Fibroblast of peridontal ligament (primary cell): ENCODE results near the gene MTG1.
A peak's percentile ranks its signal among the peaks of the same experiment; 100 is the strongest.
"Not testable (repeated sequence)": the region's sequence is repeated elsewhere in the genome, so short reads cannot be mapped to it uniquely, and the experiment has no call there.

Experiments
- DNase-seq: peaks from one replicate; pipeline ENCODE4 v3.0.0-alpha.2; 2010; ENCODE audit errors: extremely low read depth

Gene MTG1

DNA sequence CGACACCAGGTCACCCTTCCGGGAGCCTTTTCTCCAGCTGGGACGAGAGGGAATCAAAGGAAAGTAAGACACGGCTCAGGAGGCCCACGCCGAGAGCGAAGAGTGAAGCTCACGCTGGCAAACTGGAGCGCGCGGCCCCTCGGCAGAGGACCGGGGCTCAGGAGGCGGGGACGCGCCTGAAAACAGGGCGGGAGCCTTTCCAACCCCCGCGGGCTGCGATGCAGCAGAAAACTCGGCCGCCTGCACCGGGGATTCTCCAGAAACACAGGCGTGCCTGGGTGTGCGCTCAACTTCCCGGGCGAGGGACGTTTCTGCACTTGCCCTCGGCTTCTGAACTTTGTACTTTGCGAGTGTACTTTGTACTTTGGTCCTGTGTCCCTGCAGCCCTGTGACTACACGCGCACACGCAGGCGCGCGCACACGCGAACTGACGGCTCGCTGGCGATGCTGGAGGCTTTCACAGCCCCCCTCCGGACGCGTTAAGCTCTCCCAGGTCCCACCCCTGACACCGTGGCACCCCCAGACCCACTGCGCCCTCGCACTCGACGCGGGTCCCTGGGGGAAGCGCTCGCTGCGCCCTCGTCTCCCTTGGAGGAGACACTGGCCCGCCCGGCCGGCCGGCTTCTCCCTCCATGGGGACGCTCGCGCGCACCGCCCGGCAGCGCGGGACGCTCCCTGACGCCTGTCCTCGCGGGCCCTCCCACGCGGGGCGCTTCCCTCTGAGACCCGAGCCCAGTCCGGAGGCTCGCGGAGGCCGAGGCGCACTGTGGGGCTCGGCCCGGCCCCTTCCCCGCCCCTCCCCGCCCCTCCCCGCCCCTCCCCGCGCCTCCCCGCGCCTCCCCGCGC is 15.5 kb upstream of the MTG1 start:
- peak; percentile 35 for DNase-seq

DNA sequence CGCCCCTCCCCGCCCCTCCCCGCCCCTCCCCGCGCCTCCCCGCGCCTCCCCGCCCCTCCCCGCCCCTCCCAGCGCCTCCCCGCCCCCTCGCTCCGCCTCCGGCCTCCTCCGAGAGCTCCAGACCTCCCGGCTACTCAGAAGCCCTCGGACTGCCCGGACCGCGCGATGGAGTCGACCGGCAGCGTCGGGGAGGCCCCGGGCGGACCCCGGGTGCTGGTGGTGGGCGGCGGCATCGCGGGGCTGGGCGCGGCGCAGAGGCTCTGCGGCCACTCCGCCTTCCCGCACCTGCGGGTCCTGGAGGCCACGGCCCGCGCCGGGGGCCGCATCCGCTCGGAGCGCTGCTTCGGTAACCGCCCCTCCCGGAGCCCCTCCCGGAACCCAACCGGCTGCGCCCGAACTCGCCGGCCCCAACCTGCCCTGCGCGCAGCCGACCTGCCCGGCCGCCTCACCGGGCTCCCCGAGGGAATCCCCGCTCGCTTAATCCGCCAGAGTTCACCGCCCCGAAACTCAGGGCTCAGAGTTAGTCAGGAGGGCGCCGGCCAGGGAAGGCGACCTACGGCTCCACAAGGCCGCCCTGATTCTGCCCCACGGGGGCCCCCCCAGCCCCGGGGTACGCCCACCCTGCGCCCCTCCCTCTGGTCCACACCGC is 14.7 kb upstream of the MTG1 start, which contains the start of gene PAOX:
Gene PAOX, plus strand, starts transcription at position 111 of the 649 bp plus-strand sequence. Its CDS starts 55 bp downstream, at position 166.
- DNase-seq = peak; percentile 48

GRCh38 chr10:133379801-133380666 is 13.9 kb upstream of the MTG1 start:
- no peak for DNase-seq

DNA sequence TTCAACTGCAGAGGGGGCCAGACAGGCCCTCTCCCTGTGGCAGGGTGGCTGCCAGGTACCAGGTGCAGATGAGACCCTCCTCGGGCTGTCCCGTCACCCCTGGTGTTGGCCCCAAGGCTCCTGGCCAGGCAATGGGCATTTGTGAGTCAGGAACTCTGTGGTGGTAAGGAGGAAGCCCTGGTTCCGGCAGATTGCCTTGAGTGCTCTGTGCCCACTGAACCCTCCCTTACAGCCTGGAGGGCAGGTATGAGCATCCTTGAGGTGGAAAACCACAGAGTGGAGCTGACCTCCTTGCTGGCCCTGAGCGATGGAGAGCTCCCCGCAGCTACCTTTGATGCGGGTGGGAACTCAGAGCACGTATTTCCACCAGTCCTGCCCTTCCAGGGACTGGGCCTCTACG is 12.9 kb upstream of the MTG1 start:
- no peak for DNase-seq

DNA sequence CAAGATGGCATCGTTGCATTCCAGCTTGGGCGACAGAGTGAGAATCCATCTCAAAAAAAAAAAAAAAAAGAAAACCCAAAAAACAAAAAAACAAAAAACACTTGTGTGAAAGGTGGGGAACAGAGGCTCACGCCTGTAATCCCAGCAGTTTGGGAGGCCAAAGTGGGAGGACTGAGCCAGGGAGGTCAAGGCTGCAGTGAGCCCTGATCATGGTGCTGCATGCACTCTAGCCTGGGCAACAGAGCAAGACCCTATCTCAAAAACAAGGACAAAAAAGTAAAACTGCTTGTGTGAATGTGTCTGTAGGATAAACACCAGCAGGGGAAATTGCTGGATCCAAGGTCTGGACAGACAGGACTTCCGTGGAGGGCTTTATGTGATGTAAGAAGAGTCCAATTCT is 10.4 kb upstream of the MTG1 start:
- DNase-seq = no peak

DNA sequence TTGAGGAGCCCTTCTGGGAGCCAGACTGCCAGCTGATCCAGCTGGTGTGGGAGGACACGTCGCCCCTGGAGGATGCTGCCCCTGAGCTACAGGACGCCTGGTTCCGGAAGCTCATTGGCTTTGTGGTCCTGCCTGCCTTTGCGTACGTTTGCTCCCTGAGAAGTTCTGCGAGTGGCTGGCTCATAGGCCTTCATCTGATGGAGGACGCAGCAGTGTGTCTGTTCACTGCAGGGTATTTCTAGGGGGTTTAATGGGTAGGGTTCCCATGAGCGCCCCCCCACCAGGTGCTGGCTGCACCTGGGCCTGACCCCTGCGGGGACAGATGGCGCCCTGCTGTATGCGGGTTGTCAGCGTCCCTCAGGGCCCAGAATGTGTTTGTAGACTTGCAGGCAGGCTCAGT is 9.9 kb upstream of the MTG1 start:
- DNase-seq = no peak

DNA sequence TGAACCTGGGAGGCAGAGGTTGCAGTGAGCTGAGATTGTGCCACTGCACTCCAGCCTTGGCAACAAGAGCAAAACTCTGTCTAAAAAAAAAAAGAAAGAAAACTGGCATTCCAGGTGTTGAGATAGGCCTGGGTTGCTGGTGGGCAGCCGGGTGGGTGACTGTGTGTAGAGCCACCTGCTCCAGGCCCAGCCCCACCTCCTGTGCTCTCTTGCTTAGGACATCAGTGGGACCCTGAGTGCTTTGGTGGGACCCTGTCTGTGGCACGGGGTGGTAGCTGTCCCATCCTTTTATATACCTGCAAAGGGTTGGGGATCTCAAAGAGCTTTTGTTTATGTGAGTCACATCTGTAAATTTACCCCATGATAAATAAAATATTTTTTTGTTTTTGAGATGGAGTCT is 8.7 kb upstream of the MTG1 start:
- no peak for DNase-seq

DNA sequence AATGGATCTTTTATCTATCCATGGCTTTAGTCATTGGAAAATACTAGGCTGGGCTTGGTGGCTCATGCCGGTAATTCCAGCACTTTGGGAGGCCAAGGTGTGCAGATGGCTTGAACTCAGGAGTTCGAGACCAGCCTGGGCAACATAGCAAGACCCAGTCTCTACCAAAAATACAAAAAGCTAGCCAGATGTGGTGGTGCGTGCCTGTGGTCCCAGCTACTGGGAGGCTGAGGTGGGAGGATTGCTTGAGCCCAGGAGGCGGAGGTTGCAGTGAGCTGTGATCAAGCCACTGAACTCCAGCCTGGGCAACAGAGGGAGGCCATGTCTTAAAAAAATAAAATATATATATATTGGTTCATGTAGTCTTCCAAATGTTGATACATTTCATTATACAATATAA is 7.0 kb upstream of the MTG1 start:
- DNase-seq = not testable (repeated sequence)

DNA sequence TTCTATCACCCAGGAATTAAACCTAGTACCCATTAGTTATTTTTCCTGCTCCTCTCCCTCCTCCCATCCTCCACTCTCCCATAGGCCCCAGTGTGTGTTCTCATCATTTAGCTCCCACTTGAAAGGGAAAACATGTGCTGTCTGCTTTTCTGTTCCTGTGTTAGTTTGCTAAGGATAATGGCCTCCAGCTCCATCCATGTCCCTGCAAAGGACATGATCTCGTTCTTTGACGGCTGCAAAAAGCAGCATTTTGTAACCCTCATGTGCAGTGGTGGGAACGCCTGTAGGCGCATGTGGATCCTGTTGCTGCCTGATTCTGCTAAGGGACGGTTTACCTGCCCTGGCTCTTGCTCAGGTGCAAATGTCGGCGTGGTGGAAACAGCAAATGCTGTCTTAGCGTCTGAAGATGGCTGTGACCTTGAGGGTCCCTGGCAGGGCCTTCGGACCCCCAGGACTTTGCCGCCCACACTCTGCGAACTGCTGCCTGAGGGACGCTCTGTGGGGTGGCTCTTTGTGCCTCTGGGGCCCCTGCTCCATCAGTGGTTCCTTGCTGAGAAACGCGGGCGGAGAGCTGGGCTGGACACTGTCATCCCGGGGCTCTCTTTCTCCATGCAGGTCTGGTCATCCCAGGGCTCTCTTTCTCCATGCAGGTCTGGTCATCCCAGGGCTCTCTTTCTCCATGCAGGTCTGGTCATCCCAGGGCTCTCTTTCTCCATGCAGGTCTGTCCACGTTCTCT is 5.6 kb upstream of the MTG1 start:
- DNase-seq = no peak

DNA sequence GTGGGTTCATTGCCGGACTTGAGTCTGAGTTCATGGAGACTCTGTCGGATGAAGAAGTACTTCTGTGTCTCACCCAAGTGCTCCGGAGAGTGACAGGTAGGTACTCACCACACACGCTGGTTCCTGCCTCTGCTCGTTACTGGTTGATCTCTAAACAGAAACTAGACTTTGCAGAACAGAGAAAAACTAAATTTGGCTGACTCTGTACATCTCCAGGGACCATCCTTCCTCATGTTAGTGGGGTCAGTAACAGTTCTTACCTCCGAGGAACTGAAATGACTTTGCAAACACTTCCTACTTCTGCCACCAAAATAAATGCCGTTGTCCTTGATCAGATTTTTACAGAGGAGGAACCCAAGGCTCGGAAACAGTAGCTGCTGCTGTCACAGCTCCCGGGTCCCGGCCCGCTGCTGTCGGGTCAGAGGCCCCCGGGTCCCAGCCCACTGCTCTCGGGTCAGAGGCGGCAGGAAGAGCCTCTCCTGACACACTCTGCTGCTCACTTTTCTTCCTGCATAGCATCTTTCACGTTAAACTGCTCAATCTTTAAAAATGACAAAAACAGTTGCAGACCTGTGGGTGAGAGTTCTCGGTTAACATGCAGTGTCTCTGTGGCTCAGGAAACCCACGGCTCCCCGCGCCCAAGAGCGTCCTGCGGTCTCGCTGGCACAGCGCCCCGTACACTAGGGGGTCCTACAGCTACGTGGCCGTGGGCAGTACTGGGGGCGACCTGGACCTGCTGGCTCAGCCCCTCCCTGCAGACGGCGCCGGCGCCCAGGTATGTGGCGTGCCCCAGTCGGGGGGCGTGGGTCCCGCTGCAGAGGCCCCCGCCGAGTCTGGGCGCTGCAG is 4.8 kb upstream of the MTG1 start:
- no peak for DNase-seq

DNA sequence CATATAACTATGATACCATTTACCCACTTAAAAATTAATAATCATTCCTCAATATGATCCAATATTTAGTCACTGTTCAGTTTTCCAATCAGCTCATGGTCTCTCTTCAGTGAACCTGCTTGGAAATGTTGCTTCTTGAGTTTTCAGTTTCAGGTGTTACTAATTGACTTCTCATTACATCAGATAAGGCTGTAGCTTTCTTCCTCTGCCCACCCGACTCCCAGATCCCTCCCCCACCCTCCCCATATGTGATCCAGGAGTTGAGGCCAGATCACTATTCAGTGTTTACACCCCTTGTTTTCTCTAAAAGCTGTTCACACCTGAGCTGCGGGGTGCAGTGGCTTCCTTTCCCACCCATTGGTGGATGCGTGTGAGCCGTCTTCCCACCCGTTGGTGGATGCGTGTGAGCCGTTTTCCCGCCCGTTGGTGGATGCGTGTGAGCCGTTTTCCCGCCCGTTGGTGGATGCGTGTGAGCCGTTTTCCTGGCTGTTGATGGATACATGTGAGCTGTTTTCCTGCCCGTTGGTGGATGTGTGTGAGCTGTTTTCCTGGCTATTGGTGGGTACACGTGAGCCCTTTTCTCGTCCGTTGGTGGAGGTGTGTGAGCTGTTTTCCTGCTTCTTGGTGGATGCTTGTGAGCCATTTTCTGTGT is 3.2 kb upstream of the MTG1 start:
- no peak for DNase-seq

GRCh38 chr10:133391249-133391635 is 2.7 kb upstream of the MTG1 start:
- no peak for DNase-seq

DNA sequence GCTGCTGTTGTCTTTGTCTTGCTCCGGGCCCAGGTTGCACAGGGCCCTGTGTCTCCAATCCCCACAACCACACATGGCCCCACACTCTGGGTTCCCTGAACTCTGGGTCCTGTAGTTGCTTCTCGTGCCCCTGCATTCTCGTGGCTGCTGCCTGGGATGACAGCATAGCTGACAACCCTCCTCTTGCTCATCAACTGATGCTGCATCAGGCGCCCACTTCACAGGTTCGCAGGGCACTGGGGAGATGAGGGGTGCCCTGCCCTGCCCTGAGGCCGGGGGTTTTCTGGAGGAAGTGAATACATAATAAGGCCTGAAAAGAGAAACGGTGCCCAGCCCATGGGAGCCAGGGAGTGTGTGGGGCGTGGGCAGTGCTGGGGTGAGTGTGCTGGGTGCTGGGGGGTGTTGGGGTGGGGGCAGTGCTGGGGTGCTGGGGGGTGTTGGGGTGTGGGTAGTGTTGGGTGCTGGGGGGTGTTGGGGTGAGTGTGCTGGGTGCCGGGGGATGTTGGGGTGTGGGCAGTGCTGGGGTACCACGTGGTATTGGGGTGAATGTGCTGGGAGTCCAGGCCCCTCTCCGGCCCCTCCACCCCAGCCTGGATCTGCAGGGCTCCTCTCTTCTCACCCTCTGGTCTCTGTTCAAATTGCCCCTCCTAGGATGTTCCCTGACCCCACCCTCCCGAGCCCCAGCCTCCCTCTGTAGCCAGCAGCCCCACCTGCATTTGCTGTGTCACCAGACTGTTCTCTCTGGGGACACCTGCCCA is 2.0 kb upstream of the MTG1 start:
- no peak for DNase-seq

DNA sequence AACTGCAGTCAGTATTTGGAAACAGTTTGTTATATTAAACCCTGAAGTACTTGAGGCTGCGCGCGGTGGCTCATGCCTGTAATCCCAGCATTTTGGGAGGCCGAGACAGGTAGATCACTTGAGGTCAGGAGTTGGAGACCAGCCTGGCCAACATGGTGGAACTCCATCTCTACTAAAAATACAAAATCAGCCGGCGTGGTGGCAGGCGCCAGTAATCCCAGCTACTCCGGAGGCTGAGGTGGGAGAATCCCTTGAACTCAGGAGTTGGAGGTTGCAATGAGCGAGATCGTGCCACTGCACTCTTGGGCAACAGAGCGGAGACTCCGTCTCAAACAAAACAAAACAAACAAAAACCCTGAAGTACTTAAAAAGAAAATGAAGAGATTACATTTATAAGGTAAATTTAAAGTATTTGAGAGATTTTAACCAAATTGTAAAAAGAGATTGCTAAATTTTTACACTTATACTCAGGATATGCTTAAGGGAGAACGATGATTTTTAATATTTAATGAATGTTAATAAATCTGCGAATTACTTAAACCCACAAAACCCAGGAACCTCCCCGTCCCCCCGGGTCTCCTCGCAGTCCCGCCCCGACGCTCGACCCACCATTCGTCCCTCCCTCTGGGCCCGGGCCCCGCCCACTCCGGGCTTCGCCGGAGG is 425 bp upstream of the MTG1 start:
- DNase-seq = no peak

DNA sequence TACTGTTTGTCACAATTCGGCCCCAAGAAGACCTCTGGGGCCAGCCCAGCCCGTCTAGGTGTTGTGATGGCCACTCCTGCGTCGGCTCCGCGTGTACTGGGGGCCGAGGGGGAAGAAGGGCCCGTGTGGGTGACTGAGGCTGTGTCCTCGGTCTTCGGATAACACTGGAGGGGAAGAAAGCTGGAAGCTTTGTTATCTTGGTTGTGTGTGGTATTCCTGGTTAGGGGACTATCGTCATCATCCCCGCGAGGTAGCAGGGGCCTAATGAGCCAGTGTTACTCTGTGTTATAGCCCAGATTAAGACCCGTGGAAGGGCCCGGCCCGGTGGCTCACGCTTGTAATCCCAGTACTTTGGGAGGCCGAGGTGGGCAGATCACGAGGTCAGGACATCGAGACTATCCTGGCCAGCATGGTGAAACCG is 854 bp downstream of the MTG1 start:
- DNase-seq = no peak

DNA sequence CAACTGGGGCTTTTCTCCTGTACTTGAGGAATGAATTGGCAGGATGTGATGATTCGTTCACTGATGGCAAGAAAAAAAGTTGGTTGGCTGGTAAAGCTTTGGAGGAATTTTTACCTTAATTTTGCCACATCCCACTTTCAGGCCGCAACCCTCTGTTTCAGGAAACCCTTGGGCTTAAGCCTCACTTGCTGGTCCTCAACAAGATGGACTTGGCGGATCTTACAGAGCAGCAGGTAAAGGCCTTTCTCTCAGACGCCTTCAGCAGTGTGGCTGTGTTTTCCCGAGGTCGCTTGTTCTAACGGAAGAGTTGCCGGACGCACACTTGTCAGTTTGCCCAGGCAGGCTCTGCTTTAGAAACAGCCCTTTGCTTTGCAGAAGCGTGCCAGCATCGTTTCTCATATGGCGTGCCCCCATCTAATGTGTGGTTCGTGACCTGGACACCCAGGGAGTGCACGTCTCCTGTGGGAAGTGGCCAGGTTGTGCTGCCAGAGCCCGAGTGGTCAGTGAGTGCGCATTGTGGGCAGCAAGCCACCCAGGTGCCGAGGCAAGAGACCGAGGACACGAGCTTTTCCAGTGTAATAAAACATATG is 2.2 kb downstream of the MTG1 start:
- DNase-seq = no peak

DNA sequence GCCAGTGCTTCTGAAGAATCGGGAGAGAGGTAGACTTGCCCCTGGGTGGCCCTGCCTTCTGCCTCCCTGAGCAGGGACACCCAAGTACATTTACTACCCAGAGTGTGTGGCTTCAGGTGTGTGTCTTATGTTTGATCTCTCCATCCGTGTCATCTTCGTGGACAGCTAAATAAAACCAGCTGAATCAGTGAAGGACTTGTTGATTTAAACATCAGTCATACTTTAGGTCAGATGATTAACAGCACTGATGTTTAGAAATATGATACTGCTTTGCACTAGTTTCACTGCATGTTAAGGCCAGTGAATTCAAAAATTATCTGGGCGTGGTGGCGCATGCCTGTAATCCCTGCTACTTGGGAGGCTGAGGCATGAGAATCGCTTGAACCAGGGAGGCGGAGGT is 4.0 kb downstream of the MTG1 start:
- peak; percentile 18 for DNase-seq

DNA sequence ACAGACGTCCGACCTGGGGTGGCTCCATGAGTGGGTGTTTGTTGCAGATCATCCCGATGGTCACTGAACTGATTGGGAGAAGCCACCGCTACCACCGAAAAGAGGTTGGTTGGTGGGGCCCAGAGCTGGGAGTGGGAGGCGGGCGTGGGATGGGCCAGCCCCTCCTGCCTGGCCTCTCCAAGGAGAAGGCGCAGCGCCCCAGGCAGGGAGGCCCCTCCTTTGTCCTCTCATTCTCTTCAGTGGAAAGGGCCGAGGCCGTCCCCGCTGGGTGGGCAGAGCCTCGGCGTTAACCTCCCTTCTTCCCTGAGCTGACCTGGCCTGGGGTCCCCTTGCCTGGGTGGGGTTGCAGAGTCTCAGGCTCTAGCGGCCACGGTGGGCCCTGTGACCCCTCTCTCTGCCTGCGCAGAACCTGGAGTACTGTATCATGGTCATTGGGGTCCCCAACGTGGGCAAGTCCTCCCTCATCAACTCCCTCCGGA is 5.2 kb downstream of the MTG1 start:
- no peak for DNase-seq
